SHP77 (cell line): ENCODE measurements around the gene ZSWIM5.
A peak's percentile ranks its signal among the peaks of the same experiment; 100 is the strongest.
"Not testable (repeated sequence)": the region's sequence is repeated elsewhere in the genome, so short reads cannot be mapped to it uniquely, and the experiment has no call there.

ENCODE experiments used
- DNase-seq, 2 experiments: peaks; one replicate each; lab custom pipeline; 2025; lab: John Stamatoyannopoulos, UW

Gene ZSWIM5

DNA sequence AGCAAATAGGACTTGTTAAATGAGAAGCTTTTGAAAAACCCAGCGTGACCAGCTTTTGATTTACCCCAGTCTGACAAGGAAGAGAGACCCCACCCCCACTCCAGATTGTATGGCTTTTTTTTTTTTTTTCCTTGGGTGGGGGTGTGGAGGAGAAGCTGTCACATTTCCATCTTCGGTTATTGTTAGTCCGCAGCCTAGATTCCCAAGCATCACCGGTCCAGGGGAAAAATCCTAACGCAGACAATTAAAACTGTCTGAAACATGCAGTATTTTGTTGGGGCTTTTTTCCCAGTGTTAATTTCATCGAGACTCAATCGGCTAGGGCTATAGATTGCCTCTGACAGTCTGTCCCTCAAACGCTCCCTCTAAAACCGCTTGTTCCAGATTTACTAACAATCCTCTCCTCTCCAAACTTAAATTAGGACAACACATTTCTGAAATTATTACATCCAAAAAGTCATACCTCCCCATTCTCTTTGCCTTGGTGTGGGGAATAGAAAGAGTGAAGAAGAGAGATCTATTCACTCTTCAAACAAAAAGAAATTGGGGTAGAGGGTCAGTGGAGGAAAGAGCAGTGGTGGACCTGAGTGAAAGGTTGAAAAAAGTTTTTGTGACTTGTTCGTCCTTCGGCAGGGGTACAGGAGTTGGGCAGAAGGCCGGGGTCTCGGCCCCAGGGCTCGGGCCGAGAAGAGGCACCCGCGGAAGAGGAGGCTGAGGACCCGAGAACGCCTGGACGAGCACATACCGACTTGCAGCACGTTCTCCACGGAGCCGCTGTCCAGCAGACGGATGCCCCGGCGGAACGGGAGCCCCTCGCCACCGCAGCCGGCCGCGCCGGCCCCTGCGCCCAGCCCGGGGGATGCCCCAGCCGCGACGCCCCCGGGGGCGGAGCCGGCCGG, 1.1 kb downstream of the ZSWIM5 start:
- DNase-seq: peak; percentile 42 to 56

DNA sequence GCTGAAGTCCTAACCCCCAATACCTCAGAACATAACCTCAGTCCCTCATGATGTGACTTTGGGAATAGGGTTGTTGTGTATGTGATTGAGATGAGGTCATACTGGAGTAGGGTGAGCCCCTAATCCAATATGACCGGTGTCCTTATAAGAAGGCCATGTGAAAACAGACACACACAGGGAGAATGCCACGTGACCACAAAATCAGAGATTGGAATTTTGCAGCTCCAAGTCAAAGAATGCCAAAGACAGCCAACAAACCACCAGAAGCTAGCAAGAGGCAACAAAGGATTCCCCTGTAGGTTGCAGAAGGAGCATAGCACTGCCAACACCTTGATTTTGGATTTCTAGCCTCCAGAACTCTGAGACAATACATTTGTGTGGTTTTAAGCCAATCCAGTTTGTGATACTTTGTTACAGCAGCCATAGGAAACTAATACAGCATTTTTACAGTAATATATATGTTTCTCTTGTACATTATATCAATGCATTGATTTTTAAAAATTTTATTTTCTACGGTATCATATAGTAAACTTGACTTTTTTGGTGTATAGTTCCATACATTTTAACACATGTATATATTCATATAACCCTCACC, 5.4 kb downstream of the ZSWIM5 start:
- no peak for DNase-seq

DNA sequence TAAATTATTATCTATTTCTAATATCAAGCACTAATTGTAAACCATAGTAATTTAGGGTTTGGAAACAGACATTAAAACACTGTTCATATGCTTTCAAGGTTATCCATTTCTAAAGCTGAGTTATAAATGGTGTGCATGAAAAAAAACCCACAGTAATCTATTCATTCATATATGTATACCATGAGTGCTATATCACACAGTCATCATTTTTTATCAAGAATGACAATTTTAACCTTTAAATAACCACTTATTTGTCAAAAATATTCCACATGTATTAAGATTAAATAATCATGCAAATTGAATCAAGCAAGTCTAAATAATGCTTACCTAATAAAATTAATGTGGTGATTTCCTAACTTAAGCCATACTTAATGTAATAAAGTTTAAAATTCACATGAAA, 6.0 kb downstream of the ZSWIM5 start:
- DNase-seq: no peak

DNA sequence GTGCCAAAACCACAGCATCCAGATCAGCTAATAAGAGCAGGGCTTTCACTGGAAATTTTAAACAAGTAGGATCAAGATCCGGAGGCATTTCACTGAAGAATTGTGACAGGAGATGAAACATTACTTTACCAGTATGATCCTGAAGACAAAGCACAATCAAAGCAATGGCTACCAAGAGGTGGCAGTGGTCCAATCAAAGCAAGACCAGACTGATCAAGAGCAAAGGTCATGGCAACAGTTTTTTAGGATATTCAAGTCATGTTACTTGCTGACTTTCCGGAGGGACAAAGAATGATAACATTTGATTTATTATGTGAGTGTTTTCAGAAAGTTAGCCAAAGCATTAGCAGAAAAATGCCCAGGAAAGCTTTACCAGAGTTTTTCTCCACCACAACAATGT, 8.2 kb downstream of the ZSWIM5 start:
- no peak for DNase-seq

DNA sequence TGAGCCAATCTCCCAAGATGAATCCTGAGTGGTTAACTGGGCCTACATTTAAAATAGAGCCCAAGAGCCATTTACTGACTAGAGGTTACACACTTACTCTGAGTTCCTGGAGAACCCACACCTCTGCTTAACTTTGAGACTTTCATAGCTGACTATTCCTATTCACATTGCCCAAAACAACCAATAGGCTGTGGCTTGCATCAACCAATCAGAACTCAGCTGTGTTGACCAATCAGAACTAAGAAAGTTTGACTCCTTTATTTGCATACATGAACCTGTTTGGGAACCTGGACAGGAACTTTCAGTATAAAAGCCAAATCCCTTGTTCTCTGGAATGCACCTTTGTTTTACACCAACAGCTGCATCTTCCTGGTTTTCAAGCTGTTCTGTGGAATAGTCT, 9.5 kb downstream of the ZSWIM5 start:
- no peak for DNase-seq

DNA sequence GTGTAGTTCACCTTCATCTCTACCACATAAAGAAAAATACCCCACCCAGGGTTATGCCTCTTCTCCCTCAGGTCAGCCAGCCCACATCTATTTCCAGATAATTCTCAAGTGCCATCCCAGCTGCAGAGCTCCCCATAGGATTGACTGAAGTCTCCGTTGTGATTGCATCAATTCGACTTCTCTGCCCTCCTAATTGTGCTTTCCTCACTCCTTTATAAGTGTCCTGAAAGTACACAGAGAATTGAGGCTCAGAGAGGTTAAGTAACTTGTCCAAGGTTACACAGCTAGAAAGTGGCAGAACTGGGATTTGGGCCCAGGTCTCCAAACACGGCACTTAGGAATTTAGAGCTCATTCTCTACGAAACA, 15.0 kb downstream of the ZSWIM5 start:
- DNase-seq: no peak

DNA sequence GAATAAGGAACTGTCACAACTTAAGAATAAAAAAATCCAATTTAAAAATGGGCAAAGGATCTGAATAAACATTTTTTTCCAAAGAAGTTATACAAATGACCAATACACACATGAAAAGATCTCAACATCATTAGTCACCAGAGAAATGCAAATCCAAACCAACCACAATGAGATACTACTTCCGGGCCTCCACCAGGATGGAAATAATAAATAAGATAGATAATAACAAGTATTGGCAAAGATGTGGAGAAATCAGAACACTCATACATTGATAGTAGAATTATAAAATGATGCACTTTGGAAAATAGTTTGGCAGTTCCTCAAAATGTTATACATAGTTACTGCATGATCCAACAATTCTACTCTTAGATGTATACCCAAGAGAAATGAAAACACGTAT, 18.7 kb downstream of the ZSWIM5 start:
- no peak for DNase-seq

DNA sequence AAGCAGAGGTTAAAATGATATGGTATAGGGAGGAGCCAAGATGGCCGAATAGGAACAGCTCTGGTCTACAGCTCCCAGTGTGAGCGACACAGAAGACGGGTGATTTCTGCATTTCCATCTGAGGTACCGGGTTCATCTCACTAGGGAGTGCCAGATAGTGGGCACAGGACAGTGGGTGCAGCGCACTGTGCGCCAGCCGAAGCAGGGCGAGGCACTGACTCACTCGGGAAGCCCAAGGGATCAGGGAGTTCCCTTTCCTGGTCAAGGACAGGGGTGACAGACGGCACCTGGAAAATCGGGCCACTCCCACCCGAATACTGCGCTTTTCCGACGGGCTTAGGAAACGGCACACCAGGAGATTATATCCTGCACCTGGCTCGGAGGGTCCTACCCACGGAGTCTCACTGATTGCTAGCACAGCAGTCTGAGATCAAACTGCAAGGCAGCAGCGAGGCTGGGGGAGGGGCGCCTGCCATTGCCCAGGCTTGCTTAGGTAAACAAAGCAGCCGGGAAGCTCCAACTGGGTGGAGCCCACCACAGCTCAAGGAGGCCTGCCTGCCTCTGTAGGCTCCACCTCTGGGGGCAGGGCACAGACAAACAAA, 26.4 kb downstream of the ZSWIM5 start:
- DNase-seq: peak; percentile 42 to 45

DNA sequence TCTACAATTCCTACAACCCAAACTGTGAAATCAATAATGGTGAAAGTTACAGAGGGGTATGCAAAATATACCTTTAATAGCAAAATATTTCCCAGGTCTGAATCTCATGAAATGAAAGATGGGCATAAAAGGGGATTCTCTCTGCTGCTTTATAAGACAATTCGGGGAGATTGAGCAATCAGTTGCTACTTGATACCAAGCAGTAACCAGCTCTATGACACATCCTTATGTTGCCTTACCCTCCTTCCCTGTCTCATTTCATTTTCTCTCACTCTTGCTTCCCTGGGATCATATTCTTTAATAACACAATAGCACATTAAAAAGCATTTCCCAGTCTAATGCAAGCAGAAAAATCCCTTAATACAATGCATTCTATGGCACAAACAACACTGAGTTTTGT, 29.0 kb downstream of the ZSWIM5 start:
- DNase-seq: no peak

DNA sequence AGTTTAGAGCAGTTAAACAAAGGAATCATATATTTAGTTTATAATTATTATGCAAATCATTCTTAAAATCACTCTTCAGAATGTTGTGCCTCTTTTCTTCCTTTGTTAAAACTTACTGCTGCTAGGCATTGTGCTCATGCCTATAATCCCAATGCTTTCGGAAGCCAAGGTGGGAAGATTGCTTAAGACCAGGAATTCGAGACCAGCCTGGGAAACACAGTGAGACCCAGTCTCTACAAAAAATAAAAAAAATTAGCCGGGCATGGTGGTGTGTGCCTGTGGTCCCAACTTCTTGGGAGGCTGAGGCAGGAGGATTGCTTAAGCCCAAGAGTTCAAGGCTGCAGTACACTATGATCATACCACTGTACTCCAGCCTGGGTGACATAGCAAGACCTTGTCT, 33.6 kb downstream of the ZSWIM5 start:
- no peak for DNase-seq

DNA sequence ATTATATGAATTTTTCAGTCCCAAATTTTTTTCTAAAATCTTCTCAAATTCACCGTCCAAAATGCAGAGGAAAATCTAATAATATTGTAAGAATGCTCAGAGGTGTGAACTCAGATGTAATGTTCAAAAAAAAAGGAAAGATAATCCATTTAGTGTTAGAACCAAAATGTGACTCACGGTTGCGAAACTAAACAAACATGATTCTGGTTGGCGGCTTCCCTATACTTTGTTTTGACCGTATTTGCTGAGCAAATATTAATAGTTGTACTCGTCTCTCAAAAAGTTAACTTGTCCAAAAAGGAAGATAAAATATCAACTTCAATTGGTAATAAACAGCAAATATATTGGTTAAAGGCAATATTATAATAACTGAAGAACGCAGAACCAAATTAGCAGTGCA, 34.4 kb downstream of the ZSWIM5 start:
- peak in 1 of 2 experiments; percentile 32 for DNase-seq

DNA sequence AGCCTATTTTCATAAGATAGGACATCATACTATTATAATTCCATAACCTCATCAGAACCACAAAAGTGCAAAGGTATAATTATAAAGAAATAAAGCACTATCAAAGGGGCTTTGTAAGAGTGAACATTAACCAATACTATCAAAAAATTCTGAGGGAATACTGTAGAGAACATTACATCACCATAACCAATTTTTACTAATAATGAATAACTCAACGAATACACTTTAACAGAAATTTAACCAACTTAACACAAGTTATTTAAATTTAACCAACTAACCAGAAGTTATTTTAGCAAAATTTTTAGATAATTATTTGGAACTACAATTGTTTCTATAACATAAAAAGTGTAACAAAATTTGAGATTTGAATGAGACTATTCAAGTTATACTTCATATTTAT, 34.8 kb downstream of the ZSWIM5 start:
- DNase-seq: no peak

DNA sequence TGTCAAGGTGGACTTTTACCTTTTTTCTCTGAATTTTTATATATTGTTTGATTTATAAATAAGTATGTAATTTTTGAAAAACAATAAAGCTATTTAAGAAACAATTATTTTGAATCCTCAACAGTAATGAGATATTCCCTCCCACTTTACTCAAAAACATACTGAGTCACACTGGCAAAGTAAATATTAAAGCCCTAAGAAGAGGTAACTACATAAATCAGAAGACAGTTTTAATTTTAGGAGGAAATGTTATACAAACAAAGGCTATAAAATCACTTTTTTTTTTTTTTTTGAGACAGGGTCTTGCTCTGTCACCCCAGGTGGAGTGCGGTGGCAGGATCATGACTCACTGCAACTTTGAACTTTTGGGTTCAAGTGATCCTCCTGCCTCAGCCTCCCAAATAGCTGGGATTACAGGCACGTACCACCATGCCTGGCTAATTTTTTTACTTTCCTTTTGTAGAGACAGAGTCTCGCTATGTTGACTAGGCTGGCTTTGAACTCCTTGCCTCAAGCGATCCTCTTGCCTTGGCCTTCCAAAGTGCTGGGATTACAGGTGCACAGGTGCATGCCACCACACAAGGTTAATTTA, 36.2 kb downstream of the ZSWIM5 start:
- DNase-seq: no peak

DNA sequence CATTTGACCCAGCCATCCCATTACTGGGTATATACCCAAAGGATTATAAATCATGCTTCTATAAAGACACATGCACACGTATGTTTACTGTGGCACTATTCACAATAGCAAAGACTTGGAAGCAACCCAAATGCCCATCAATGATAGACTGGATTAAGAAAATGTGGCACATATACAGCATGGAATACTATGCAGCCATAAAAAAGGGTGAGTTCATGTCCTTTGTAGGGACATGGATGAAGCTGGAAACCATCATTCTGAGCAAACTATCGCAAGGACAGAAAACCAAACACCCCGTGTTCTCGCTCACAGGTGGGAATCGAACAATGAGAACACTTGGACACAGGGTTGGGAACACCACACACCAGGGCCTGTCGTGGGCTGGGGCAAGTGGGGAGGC, 38.5 kb downstream of the ZSWIM5 start:
- DNase-seq: not testable (repeated sequence)

DNA sequence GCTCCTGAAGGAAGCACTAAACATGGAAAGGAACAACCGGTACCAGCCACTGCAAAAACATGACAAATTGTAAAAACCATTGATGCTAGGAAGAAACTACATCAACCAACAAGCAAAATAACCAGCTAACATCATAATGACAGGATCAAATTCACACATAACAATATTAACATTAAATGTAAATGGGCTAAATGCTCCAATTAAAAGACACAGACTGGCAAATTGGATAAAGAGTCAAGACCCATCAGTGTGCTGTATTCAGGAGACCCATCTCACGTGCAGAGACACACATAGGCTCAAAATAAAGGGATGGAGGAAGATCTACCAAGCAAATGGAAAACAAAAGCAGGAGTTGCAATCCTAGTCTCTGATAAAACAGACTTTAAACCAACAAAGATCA, 42.1 kb downstream of the ZSWIM5 start:
- DNase-seq: not testable (repeated sequence)

DNA sequence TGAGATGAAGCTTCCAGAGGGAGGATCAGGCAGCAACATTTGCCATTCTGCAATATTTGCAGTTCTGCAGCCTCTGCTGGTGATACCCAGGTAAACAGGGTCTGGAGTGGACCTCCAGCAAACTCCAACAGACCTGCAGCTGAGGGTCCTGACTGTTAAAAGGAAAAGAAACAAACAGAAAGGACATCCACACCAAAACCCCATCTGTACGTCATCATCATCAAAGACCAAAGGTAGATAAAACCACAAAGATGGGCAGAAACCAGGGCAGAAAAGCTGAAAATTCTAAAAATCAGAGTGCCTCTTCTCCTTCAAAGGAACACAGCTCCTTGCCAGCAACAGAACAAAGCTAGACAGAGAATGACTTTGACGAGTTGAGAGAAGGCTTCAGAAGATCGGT, 43.3 kb downstream of the ZSWIM5 start:
- not testable (repeated sequence) for DNase-seq

DNA sequence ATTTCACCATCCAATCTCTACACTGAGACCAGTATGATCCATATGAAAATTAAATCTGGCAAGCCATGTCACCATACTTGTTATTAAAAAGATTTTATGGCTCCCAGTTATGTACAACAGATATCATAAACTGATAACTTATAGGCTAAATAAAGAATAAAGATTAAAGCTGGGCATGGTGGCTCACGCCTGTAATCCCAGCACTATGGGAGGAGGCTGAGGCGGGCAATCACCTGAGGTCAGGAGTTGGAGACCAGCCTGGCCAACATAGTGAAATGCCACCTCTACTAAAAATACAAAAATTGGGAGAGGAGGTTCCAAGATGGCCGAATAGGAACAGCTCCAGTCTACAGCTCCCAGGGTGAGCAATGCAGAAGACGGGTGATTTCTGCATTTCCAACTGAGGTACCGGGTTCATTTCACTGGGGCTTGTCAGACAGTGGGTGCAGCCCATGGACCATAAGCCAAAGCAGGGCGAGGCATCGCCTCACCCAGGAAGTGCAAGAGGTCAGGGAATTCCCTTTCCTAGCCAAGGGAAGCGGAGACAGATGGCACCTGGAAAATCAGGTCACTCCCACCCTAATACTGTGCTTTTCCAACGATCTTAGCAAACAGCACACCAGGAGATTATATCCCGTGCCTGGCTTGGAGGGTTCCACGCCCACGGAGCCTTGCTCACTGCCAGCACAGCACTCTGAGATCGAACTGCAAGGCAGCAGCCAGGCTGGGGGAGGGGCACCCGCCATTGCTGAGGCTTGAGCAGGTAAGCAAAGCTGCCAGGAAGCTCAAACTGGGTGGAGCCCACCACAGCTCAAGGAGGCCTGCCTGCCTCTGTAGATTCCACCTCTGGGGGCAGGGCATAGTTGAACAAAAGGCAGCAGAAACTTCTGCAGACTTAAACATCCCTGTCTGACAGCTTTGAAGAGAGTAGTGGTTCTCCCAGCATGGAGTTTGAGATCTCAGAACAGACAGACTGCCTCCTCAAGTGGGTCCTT, 44.1 kb downstream of the ZSWIM5 start:
- not testable (repeated sequence) for DNase-seq

DNA sequence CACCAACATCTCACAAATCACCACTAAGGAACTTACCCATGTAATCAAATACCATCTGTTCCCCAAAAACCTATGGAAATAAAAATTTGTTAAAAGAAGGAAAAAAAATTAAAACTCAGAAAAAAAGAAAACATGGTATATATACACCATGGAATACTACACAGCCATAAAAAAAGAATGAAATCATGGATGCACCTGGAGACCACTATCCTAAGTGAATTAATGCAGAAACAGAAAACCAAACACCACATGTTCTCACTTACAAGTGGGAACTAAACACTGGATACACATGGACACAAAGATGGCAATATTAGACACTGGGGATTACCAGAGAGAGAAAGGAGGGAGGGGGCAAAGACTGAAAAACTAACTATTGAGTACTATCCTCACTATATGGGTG, 50.4 kb downstream of the ZSWIM5 start:
- DNase-seq: no peak

DNA sequence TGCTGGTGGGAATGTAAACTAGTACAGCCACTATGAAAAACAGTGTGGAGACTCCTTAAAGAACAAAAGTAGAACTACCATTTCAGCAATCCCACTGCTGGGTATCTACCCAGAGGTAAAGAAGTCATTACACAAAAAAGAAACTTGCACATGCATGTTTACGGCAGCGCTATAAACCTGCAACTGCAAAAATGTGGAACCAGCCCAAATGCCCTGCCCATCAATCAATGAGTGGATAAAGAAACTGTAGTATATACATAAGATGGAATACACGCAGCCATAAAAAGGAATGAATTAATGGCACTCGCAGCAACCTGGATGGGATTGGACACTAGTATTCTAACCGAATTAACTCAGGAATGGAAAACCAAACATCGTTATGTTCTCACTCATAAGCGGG, 51.0 kb downstream of the ZSWIM5 start:
- DNase-seq: no peak

DNA sequence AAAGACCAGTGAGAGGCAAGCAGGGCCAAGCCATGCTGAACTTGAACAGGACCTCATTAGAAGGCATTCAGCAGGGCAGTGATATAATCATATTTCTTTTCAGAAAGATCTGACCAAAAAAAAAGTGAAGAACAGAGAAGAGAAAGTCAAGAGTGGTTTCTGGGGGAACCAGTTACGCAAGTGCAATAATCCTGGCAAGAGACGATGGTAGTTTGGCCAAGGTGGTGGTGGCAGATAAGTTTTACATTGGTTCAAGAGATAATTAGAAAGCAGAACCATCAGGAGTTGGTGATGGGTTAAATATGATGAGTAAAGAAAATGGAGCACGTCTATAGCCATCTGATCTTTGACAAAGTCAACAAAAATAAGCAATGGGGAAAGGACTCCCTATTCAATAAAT, 54.3 kb downstream of the ZSWIM5 start:
- no peak for DNase-seq

DNA sequence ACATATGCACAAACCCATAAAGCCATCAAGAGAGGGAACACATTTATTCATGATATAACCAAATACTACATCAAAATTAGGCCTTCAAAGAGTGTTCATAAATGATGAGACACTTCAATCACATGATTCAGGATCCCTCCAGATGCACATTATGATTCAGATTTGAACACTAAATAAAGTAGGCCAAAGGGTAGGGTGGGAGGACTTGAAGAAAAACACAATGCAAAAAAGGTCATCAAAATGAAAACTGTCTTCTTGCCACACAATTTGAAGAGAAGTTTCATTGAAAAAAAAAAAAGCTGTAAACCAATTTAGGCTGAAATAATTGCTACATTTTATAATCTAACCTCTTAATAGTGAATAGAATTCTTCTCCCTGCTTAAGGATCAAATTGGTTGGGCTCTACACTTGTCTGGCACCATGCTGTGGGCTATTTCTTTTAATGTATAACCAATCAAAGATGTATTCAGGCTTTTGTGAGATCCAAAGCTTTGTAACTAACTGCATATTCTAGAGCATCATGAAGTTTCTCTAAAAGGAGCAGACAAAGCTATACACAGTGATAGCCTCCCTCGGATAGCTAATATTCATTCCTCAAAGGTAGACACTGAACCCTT, 58.1 kb downstream of the ZSWIM5 start:
- no peak for DNase-seq
